BLaER1 (cell line): ENCODE results near the gene ZDHHC6.

Experiments used
- H3K27ac ChIP-seq: shearing (Covaris generic); formaldehyde crosslinking; 2 replicates; pipeline ENCODE4 v1.8.1; 2022
- H3K27me3 ChIP-seq: shearing (Covaris generic); formaldehyde crosslinking; 2 replicates; pipeline ENCODE4 v1.8.1; 2022
- H3K36me3 ChIP-seq: shearing (Covaris generic); formaldehyde crosslinking; 2 replicates; pipeline ENCODE4 v1.8.1; 2022
- H3K4me1 ChIP-seq: shearing (Covaris generic); formaldehyde crosslinking; 2 replicates; pipeline ENCODE4 v1.8.1; 2022
- H3K4me2 ChIP-seq: shearing (Covaris generic); formaldehyde crosslinking; 2 replicates; pipeline ENCODE4 v1.8.1; 2022
- H3K4me3 ChIP-seq: shearing (Covaris generic); formaldehyde crosslinking; 2 replicates; pipeline ENCODE4 v1.8.1; 2022
- H3K9ac ChIP-seq: shearing (Covaris generic); formaldehyde crosslinking; 2 replicates; pipeline ENCODE4 v1.8.1; 2022
- H3K9me3 ChIP-seq: shearing (Covaris generic); formaldehyde crosslinking; 2 replicates; pipeline ENCODE4 v1.8.1; 2022
- H4K20me1 ChIP-seq: shearing (Covaris generic); formaldehyde crosslinking; 2 replicates; pipeline ENCODE4 v1.8.1; 2022
- Cebpa-rat ChIP-seq: shearing (Covaris generic); IDR thresholded peaks from 2 replicates; pipeline ENCODE4 v1.8.1; 2022

ZDHHC6 gene

GRCh38 chr10:112383325-112383724, 63.4 kb downstream of the ZDHHC6 start:
- no peaks in the 10 kb centered on the region for H3K27me3 ChIP-seq
- H3K4me3 ChIP-seq = no peak overlapping the region
- H3K9ac ChIP-seq = no peak overlapping the region

GRCh38 chr10:112382515-112383235, 64.0 kb downstream of the ZDHHC6 start:
- Histone ChIP-seq H3K4me2 (no peak overlapping the region), H3K9ac (no peak overlapping the region), H4K20me1 (peaks cover 16% of the 10 kb centered on the region; the same call in 1 of the 2 replicates), H3K9me3 (no peaks in the 10 kb centered on the region), H3K4me1 (peaks cover 2% of the 10 kb centered on the region; the same call in 1 of the 2 replicates), H3K4me3 (no peak overlapping the region), H3K36me3 (peaks cover 36% of the 10 kb centered on the region; the same call in 1 of the 2 replicates), H3K27ac (no peak overlapping the region), H3K27me3 (no peaks in the 10 kb centered on the region)
- TF ChIP-seq Cebpa-rat = no peak

More at GRCh38 chr10:112383325-112383724, 63.4 kb downstream of the ZDHHC6 start:
- Histone ChIP-seq H3K27ac (no peak overlapping the region), H3K4me2 (no peak overlapping the region), H3K9me3 (no peaks in the 10 kb centered on the region), H4K20me1 (peaks cover 16% of the 10 kb centered on the region; the same call in 1 of the 2 replicates), H3K36me3 (peaks cover 36% of the 10 kb centered on the region; the same call in 1 of the 2 replicates), H3K4me1 (no peaks in the 10 kb centered on the region)
- TF ChIP-seq Cebpa-rat = no peak
